K562 (cell line): ENCODE results near the gene ACSL5. TPM values are rescaled to one million over a fixed set of nuclear protein-coding genes. Genes with fewer than 3 reads are reported as not detected.

ENCODE experiments used
- ATAC-seq: fragments of 200-7000 bp; cut with Tn5 transposase; 3 replicates; pipeline ENCODE4 v1.9.1; 2020; ENCODE audit warnings: moderate library complexity
- BruUV-seq: library from RNA; stranded (reverse); fragments of 400-500 nt; replicated peaks from 2 replicates; lab custom pipeline; 2021; lab: Mats Ljungman, UMichigan
- CTCF ChIA-PET: fragments of 300-600 bp; formaldehyde crosslinking; extraction: SDS; loops from one replicate; lab custom pipeline; 2021; ENCODE audit warnings: low intra/inter-chr PET ratio; lab: Yijun Ruan, JAX
- POLR2A ChIA-PET: fragments of 300-600, 350-650 bp; sonication (Branson Sonifier 250); formaldehyde crosslinking; extraction: SDS; loops from one replicate; lab custom pipeline; 2021; ENCODE audit warnings: antibody characterized with exemption, inconsistent platforms; lab: Yijun Ruan, JAX
- DNase-seq, 4 experiments: peaks; one replicate each; pipeline versions ENCODE4 v3.0.0 to v3.0.0-alpha.2; 2011 to 2018; ENCODE audit warnings: low spot score in 3 of 4, mixed read lengths in 3 of 4; ENCODE audit errors: extremely low read depth in 1 of 4
- FAIRE-seq: peaks from 2 replicates; lab custom pipeline; 2011; peaks lifted over from hg19 to GRCh38; lab: Jason Lieb, UNC
- H2AFZ ChIP-seq: 2 replicates; pipeline ENCODE4 v1.6.0; 2011; ENCODE audit warnings: low read depth, low read length, control low read depth, inconsistent platforms
- H3K27ac ChIP-seq: fragments of 200-600 bp; 3 replicates; pipeline ENCODE4 v1.8.0; 2011; ENCODE audit warnings: low read depth, mild to moderate bottlenecking, control low read depth, inconsistent platforms, low read length, moderate library complexity, mixed read lengths; ENCODE audit errors: extremely low read depth
- H3K27me3 ChIP-seq, 2 experiments: fragments of 300-600 bp in 1 of 2; 2 replicates in 1 of 2; 3 replicates in 1 of 2; pipeline versions ENCODE4 v1.6.0 to v1.8.0; 2011; ENCODE audit warnings: inconsistent platforms in 2 of 2, low read length in 2 of 2, mild to moderate bottlenecking in 1 of 2, mixed read lengths in 1 of 2, moderate library complexity in 1 of 2; ENCODE audit not compliant: control insufficient read depth in 2 of 2, insufficient read depth in 2 of 2
- H3K36me3 ChIP-seq: fragments of 300-600 bp; 3 replicates; pipeline ENCODE4 v1.8.0; 2011; ENCODE audit warnings: mild to moderate bottlenecking, low read length, inconsistent platforms; ENCODE audit not compliant: control insufficient read depth, insufficient read depth
- H3K4me1 ChIP-seq, 2 experiments: fragments of 200-600 bp in 1 of 2; replicated peaks in 1 of 2; 2 replicates in 1 of 2; 3 replicates in 1 of 2; pipeline versions ENCODE4 v1.5.1 to v1.8.0; 2011; ENCODE audit warnings: inconsistent platforms in 2 of 2, low read length in 2 of 2, mild to moderate bottlenecking in 1 of 2, mixed read lengths in 1 of 2, moderate library complexity in 1 of 2; ENCODE audit not compliant: control insufficient read depth in 2 of 2, insufficient read depth in 2 of 2
- H3K4me2 ChIP-seq: 2 replicates; pipeline ENCODE4 v1.6.1; 2011; ENCODE audit warnings: low read length, control low read depth, inconsistent platforms, mixed read lengths; ENCODE audit not compliant: insufficient read depth
- H3K4me3 ChIP-seq: fragments of 200-600 bp; sonication (generic), shearing (Covaris generic); 2 replicates; pipeline ENCODE4 v1.5.1; 2016; ENCODE audit warnings: control low read depth, inconsistent platforms
- H3K79me2 ChIP-seq: fragments of 200-600 bp; 3 replicates; pipeline ENCODE4 v1.8.0; 2011; ENCODE audit warnings: low read length, inconsistent platforms; ENCODE audit not compliant: control insufficient read depth, insufficient read depth
- H3K9ac ChIP-seq, 2 experiments: 2 replicates each; pipeline versions ENCODE4 v1.6.0 to v1.6.1; 2011; ENCODE audit warnings: low read depth in 2 of 2, low read length in 2 of 2, control low read depth in 1 of 2, inconsistent platforms in 1 of 2, mild to moderate bottlenecking in 1 of 2, mixed read lengths in 1 of 2; ENCODE audit not compliant: insufficient read depth in 1 of 2
- H3K9me1 ChIP-seq: one replicate; pipeline ENCODE4 v1.6.0; 2011; ENCODE audit warnings: inconsistent platforms, mild to moderate bottlenecking, low read length, moderate library complexity; ENCODE audit not compliant: control insufficient read depth, insufficient read depth
- H3K9me3 ChIP-seq: replicated peaks from 2 replicates; pipeline ENCODE4 v1.5.1; 2011; ENCODE audit warnings: low read depth, low read length, inconsistent platforms; ENCODE audit not compliant: control insufficient read depth, insufficient read depth
- H4K20me1 ChIP-seq: replicated peaks from 2 replicates; pipeline ENCODE4 v1.6.1; 2011; ENCODE audit warnings: low read length, inconsistent platforms, mixed read lengths; ENCODE audit not compliant: control insufficient read depth, insufficient read depth
- CBFB ChIP-seq: sonication (generic); formaldehyde crosslinking; IDR thresholded peaks from 2 replicates; pipeline ENCODE4 v1.4.0; 2020; ENCODE audit warnings: mild to moderate bottlenecking, missing genetic modification reagents
- CEBPG ChIP-seq, 3 experiments: fragments of 200-800 bp in 1 of 3; sonication (Bioruptor generic) in 1 of 3; sonication (generic) in 1 of 3; formaldehyde crosslinking in 1 of 3; IDR thresholded peaks in 2 of 3; conservative IDR thresholded peaks in 1 of 3; 2 replicates each; pipeline versions ENCODE4 v1.6.1 to v1.8.0; 2016 to 2022; ENCODE audit warnings: missing compliant biosample characterization in 2 of 3, missing genetic modification characterization in 2 of 3, mild to moderate bottlenecking in 1 of 3, missing genetic modification reagents in 1 of 3
- ELF1 ChIP-seq: fragments of 200-800 bp; sonication (Bioruptor generic); IDR thresholded peaks from 2 replicates; pipeline ENCODE4 v1.6.1; 2016; ENCODE audit warnings: missing genetic modification characterization, missing compliant biosample characterization
- FOS ChIP-seq: IDR thresholded peaks from 3 replicates; pipeline ENCODE4 v1.6.1; 2011; ENCODE audit not compliant: insufficient read length; ENCODE audit errors: extremely low read depth
- RBM39 ChIP-seq: fragments of 200-400 bp; formaldehyde crosslinking; optimal IDR thresholded peaks from 2 replicates; pipeline ENCODE3; 2018; ENCODE audit warnings: low read depth, low read length
- TGIF2 ChIP-seq: sonication (generic); formaldehyde crosslinking; IDR thresholded peaks from 2 replicates; pipeline ENCODE4 v1.8.1; 2022; ENCODE audit warnings: mild to moderate bottlenecking, missing genetic modification reagents, moderate library complexity
- TRIM28 ChIP-seq: fragments of 450-650 bp; IDR thresholded peaks from 2 replicates; pipeline ENCODE4 v1.6.1; 2017
- YBX1 ChIP-seq: fragments of 450-650 bp; IDR thresholded peaks from 2 replicates; pipeline ENCODE4 v1.7.1; 2016; ENCODE audit warnings: mild to moderate bottlenecking
- YY1 ChIP-seq, 3 experiments: IDR thresholded peaks; 2 replicates each; pipeline ENCODE4 v1.6.1; 2011; ENCODE audit warnings: low read length in 2 of 3, mild to moderate bottlenecking in 2 of 3, moderate library complexity in 2 of 3, borderline replicate concordance in 1 of 3, control low read depth in 1 of 3, low read depth in 1 of 3; ENCODE audit not compliant: insufficient read depth in 3 of 3, insufficient replicate concordance in 2 of 3, control insufficient read depth in 1 of 3, insufficient read length in 1 of 3; ENCODE audit errors: extremely low read depth in 1 of 3
- ZNF316 ChIP-seq: fragments of 450-650 bp; IDR thresholded peaks from 2 replicates; pipeline ENCODE4 v1.6.1; 2016
- ZNF668 ChIP-seq: fragments of 250-450 bp; sonication (Bioruptor Pico); IDR thresholded peaks from 2 replicates; pipeline ENCODE4 v1.8.0; 2022; ENCODE audit warnings: mild to moderate bottlenecking, inconsistent platforms
- WGBS: fragments of 100-300 bp; shearing (Covaris generic); methylation state at CpG from one replicate; pipeline ENCODE4 v1.1.6; 2016; ENCODE audit warnings: low coverage, mixed read lengths; ENCODE audit not compliant: insufficient coverage; ENCODE audit errors: missing lambda C conversion rate; 5-methylcytosine and 5-hydroxymethylcytosine counted together
- in situ Hi-C: fragments of 300-500 bp; cut with MboI; formaldehyde crosslinking; loops from 4 replicates; pipeline ENCODE4 v1.15.0; 2018; ENCODE audit warnings: inconsistent platforms, mixed read lengths
- intact Hi-C: fragments of 100-400 bp; cut with micrococcal nuclease; formaldehyde crosslinking; loops from 2 replicates; pipeline ENCODE4 v1.14.2; 2022
- polyA plus RNA-seq, 8 experiments: library from polyadenylated mRNA; depleted of rRNA in 4 of 8; stranded (reverse) in 5 of 8; unstranded in 3 of 8; fragments of >200 nt; fragmentation: Nextera tagmentation in 2 of 8; fragmentation: Illumina TruSeq in 1 of 8; extraction: Ambion mirVana in 2 of 8; extraction: Trizol in 1 of 8; gene quantifications; 2 replicates each; pipeline versions ENCODE4 v1.2.1 to v1.2.3, GENCODE V29; 2011 to 2014; ENCODE audit warnings: inconsistent platforms in 1 of 8, missing spikeins in 1 of 8
- total RNA-seq, 7 experiments: library from RNA; depleted of rRNA in 6 of 7; stranded (reverse); fragments of >200 nt in 6 of 7; fragmentation: Illumina TruSeq in 2 of 7; extraction: Trizol in 2 of 7; gene quantifications; 2 replicates each; pipeline versions ENCODE4 v1.2.1 to v1.2.3, GENCODE V29; 2011 to 2021; ENCODE audit warnings: low replicate concordance in 1 of 7
- TF ChIP-seq, protein P1 (sequence below): fragments of 250-450 bp; sonication (Bioruptor Pico); IDR thresholded peaks from 2 replicates; pipeline ENCODE4 v1.4.0; 2020; ENCODE audit warnings: mild to moderate bottlenecking, moderate library complexity, borderline replicate concordance
- TF ChIP-seq, protein P2 (sequence below): sonication (generic); formaldehyde crosslinking; IDR thresholded peaks from 2 replicates; pipeline ENCODE4 v1.8.0; 2022; ENCODE audit warnings: mild to moderate bottlenecking, low read depth, missing genetic modification reagents
- TF ChIP-seq, protein P3 (sequence below): fragments of 250-450 bp; sonication (Bioruptor Pico); IDR thresholded peaks from 2 replicates; pipeline ENCODE4 v1.4.0; 2020; ENCODE audit warnings: mild to moderate bottlenecking

ACSL5 gene
- total and polyA plus RNA-seq, 9 of the 15 experiments (the other 6 are each of a cell fraction or from before 2014, with no cell fraction given) = 0.19 to 1.4 (median 0.55) TPM

DNA sequence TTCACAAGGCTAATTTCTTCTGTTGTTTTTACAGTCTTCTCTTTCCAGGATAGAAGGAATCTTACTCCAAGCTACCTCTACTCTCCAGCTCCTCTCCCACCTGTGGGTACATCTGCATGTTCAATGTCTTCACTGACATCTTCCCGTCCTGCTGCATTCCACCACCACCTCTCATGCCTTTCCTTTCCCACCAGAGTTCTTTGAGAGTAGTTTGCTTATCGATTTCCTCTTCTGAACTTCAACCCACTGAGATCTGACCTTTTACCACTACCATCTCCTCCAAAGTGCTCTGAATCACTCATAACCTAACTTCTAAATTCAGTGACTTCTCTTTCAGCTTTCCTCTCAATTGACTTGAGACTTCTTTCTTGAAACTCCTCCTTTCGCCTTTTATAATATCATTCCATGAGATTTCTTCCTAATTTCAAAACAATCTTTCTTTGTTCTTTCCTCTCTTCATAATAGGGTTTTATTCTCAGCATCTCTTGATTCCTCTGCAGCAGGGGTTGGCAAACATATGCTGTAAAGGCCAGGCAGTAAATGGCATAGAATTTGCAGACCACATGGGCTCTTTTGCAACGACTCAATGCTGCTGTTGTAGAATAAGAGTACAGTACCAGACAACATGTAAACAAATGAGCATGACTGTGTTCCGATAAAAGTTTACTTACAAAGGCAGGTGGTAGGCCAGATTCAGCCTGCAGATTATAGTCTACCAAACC lies 22.1 kb downstream of the ACSL5 start:
- Histone ChIP-seq H4K20me1 (no peaks in the 10 kb centered on the region), H3K36me3 (no peaks in the 10 kb centered on the region), H3K27ac (no peak overlapping the region), H2AFZ (no peak overlapping the region), H3K79me2 (no peaks in the 10 kb centered on the region), H3K9me3 (no peaks in the 10 kb centered on the region), H3K4me2 (no peak overlapping the region), H3K4me3 (no peak overlapping the region), H3K4me1 (no peaks in the 10 kb centered on the region), H3K9me1 (no peaks in the 10 kb centered on the region), H3K9ac (no peak overlapping the region), H3K27me3 (peaks cover 0 to 8% of the 10 kb centered on the region in 2 experiments; a peak in 2 of 5 replicates)
- intact Hi-C loops (no loop called here), in situ Hi-C loops (no loop called here)
- BruUV-seq = no TSS peak
- ChIA-PET POLR2A (no interaction called here), CTCF (no interaction called here)
- no peak for FAIRE-seq
- ATAC-seq = no peak
- no peak for DNase-seq
- WGBS = 9% methylated on average over 4 of the region's 5 CpGs
- TF ChIP-seq YBX1 (no peak), TRIM28 (no peak), ELF1 (tag) (no peak), ZNF316 (no peak), TGIF2 (CRISPR knock-in tag) (no peak), CEBPG (CRISPR knock-in tag; IDR thresholded peaks at IDR 0.05) (no peak), CEBPG (tag; conservative IDR thresholded peaks at IDR 0.05 in 1 of 2, IDR thresholded peaks at IDR 0.05 in 1 of 2) (no peak), FOS (no peak), YY1 (IDR thresholded peaks at IDR 0.05; ENCODE audit: borderline replicate concordance in 1 of 3, control insufficient read depth in 1 of 3, extremely low read depth in 1 of 3, insufficient read depth in 3 of 3, insufficient read length in 1 of 3, insufficient replicate concordance in 2 of 3, low read depth in 1 of 3, low read length in 2 of 3) (no peak), CBFB (CRISPR knock-in tag) (no peak), RBM39 (no peak), ZNF668 (CRISPR knock-in tag) (no peak)
- TF ChIP-seq, protein P1, sequence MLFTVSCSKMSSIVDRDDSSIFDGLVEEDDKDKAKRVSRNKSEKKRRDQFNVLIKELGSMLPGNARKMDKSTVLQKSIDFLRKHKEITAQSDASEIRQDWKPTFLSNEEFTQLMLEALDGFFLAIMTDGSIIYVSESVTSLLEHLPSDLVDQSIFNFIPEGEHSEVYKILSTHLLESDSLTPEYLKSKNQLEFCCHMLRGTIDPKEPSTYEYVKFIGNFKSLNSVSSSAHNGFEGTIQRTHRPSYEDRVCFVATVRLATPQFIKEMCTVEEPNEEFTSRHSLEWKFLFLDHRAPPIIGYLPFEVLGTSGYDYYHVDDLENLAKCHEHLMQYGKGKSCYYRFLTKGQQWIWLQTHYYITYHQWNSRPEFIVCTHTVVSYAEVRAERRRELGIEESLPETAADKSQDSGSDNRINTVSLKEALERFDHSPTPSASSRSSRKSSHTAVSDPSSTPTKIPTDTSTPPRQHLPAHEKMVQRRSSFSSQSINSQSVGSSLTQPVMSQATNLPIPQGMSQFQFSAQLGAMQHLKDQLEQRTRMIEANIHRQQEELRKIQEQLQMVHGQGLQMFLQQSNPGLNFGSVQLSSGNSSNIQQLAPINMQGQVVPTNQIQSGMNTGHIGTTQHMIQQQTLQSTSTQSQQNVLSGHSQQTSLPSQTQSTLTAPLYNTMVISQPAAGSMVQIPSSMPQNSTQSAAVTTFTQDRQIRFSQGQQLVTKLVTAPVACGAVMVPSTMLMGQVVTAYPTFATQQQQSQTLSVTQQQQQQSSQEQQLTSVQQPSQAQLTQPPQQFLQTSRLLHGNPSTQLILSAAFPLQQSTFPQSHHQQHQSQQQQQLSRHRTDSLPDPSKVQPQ = no peak
- TF ChIP-seq, protein P2, sequence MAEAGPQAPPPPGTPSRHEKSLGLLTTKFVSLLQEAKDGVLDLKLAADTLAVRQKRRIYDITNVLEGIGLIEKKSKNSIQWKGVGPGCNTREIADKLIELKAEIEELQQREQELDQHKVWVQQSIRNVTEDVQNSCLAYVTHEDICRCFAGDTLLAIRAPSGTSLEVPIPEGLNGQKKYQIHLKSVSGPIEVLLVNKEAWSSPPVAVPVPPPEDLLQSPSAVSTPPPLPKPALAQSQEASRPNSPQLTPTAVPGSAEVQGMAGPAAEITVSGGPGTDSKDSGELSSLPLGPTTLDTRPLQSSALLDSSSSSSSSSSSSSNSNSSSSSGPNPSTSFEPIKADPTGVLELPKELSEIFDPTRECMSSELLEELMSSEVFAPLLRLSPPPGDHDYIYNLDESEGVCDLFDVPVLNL (CRISPR knock-in tag) = no peak
- TF ChIP-seq, protein P3, sequence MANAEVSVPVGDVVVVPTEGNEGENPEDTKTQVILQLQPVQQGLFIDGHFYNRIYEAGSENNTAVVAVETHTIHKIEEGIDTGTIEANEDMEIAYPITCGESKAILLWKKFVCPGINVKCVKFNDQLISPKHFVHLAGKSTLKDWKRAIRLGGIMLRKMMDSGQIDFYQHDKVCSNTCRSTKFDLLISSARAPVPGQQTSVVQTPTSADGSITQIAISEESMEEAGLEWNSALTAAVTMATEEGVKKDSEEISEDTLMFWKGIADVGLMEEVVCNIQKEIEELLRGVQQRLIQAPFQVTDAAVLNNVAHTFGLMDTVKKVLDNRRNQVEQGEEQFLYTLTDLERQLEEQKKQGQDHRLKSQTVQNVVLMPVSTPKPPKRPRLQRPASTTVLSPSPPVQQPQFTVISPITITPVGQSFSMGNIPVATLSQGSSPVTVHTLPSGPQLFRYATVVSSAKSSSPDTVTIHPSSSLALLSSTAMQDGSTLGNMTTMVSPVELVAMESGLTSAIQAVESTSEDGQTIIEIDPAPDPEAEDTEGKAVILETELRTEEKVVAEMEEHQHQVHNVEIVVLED (CRISPR knock-in tag) = no peak
